Caki2 (cell line): Measurements from ENCODE around the gene MAP3K20. TPM values are rescaled to one million over a fixed set of nuclear protein-coding genes. Genes with fewer than 3 reads are reported as not detected.
"Not testable (repeated sequence)": the region's sequence is repeated elsewhere in the genome, so short reads cannot be mapped to it uniquely, and the experiment has no call there.

ENCODE experiments used
- DNase-seq: peaks from one replicate; pipeline ENCODE4 v3.0.0-alpha.2; 2015; ENCODE audit warnings: low read depth
- in situ Hi-C: cut with HindIII; loops from 2 replicates; pipeline ENCODE4 v1.10.0; 2016; ENCODE audit warnings: low sequenced_read_pairs, low pct_unique_long_range_greater_than_20kb, mixed read lengths
- total RNA-seq: library from RNA; depleted of rRNA; stranded (reverse); fragments of >200 nt; shearing (Covaris generic); gene quantifications from 2 replicates; pipeline ENCODE4 v1.2.3, GENCODE V29; 2014; ENCODE audit warnings: low replicate concordance

Gene MAP3K20
- total RNA-seq, 1 experiment from 2014 or later, result 22.2 TPM

DNA sequence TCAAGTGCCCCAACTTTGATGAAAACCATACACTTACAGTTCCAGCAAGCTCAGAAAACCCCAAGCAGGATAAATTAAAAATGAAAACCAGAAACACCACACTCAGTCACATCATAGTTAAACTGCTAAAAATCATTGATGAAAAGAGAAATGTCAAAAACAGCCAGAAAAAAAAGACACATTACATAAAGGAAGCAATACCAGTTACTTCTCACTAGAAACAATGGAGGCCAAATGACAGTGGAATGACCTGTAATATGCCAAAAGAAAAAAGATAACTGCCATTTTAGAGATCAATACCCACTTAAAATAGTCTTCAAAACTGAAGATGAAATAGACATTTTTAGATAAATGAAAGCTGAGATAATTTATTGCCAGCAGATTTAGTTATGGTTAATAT lies 66.0 kb downstream of the MAP3K20 start:
- in situ Hi-C loops, result no loop called here
- no peak for DNase-seq

DNA sequence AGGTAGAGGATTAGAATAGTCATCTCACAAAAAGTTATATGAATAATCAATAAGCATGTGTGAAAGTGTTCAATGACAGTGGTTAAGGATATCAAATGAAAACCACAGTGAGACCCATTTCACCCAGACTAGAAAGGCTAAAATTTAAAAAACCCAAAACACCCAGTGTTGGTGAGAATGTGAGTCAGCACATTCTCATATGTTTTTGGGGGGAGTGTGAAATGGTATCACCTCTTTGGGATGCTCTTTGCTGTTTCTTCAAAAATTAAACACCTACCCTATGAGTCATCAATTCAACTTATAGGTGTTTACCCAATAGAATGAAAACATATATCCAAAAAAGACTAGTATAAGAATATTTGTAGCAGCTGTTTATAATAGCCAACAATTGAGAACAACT lies 69.8 kb downstream of the MAP3K20 start:
- in situ Hi-C loops, result no loop called here
- DNase-seq, result no peak

DNA sequence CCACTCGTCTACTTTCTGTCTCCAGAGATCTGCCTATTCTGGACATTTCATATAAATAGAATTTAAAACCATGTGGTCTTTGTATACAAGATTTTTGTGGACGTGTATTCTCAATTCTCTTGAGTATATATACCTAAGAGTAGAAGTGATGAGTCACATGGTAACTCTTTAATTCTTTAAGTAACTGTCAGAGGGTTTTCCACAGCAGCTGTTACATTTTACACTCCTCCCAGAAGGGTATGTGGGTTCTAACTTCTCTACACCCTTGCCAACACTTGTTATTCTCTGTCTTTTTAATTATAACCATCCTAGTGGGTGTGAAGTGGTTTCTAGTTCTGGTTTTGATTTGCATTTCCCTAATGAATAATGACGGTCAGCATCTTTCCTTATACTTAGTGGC lies 70.9 kb downstream of the MAP3K20 start:
- in situ Hi-C loops, result no loop called here
- no peak for DNase-seq

DNA sequence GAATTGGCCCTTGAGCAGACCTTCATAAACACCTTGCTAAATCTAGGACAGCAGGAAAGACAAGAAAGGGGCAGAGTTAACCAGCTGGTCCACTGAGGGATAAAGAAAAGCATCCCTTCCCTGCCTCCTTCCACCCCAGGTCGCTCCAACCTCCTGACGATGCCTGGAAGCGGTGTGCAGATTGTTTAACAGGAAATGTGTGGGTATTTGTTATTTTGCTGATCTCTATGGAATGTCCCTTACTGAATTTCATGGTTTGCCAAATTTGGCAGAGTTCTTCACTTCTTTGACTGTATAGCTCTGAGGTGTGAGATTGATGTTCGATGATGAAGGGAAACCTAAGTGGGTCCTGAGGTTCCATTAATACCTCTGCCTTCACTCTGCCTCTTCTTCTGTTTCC lies 72.9 kb downstream of the MAP3K20 start:
- DNase-seq, result no peak
- in situ Hi-C loops, result no loop called here

DNA sequence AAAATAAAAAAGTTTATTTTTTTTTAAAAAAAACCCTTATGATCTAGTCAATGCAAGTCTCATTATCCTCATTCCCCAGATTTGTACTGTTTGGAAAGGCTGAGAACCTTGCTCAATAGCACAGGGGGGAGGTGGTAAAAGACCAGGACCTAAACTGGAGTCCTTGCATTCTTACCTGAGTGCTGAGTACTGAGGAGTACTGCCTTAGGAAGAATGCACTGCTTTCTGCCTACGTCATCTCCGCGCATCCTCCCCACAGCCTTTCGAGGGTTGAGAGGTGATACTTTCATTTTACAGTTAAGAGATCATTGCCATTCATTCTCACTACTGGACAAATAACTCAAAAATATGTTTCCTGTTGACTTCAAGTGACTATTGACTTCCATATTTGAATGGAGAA lies 73.8 kb downstream of the MAP3K20 start:
- in situ Hi-C loops, result no loop called here

DNA sequence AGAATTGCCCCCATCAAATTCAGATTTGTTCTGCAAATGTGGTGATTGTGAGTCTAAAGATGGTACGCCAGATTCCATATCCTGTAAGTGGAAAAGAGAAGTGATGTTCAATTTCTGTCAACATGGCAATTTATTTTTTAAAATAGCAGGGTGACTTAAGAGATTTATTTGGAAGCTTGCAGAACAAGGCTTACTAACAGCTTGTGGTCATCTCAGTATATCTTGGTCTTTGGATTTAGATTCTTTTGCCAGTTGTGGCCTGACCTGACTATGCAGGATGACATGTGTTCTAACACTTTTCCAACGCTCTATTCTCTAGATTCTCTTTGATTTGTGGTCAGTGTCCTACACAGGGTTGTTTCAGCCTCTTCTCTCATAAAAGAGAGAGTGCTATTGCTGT lies 74.4 kb downstream of the MAP3K20 start:
- in situ Hi-C loops, result no loop called here
- DNase-seq, result no peak

More for the DNA sequence above, 73.8 kb downstream of the MAP3K20 start:
- DNase-seq, result no peak

DNA sequence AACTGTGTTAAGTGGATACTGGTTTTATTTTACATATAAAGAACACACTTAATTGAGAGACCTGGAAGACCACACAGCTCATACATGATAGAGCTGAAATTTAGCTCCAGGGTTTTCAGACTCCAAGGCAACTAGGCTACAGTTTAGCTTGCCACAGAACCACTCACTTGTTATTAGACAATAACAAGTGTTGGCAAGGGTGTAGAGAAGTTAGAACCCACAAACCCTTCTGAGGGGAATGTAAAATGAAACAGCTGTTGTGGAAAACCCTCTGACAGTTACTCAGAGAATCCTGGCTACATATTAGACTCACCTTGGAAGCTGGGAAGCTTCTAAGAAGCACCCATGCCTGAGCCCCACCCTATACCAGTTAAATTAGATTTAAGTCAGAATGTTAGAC lies 75.3 kb downstream of the MAP3K20 start:
- no peak for DNase-seq
- in situ Hi-C loops, result no loop called here

DNA sequence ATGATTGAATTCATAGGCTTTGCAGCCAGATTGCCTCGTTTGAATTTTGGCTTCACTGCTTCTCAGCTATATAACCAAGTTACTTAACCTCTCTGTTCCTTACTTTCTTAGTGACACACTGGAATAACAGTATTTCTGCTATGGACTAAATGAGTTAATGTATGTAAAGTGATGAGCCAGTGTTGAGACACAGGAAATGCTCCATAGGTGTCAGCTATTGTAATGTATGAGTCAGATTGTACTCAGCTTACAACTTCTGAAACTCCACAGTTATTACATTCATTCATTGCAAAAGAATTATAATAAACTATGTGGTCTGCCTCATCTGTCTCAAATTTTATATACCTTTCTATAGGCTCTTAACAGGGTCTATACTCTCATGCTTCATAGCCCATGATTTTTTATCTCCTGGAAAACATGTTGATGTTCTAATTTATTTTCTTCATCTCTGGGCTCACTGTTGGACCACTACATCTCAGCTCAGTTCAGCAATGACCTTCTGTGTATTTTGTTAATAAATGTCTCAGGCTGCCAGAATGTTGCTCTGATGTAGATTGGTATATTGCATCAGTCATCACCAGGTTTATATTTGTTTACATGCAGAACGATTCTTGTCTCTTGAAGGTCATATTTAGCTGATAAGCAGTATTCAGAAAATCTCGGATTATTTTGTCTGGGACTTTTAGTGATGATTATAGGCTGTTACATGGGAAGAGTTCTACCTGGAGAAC lies 76.2 kb downstream of the MAP3K20 start:
- in situ Hi-C loops, result no loop called here
- DNase-seq, result no peak

DNA sequence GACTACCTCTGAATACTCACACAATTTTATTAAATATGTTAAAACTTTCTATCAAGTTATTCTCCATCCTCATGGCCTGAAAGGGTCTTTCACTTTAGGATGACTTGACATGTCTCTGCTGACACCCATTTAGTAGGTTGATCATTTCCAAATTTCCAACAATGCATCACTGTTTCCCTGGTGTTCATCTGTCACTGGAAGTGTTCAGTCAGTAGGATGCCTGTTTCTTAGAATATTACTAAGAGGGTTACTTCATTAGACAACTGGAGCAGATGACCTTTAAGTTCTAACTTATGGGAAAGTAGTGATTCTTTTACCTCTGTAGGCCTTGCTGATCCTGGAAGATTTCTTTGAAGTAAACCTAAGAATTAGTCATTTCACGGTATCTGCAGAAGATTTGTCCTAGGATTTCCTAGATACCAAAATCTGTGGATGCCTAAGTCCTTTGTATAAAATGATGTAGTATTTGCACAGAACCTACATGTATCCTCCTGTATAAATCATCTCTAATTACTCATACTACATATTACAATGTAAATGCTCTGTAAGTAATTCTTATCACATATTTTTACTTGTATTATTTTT lies 77.7 kb downstream of the MAP3K20 start:
- in situ Hi-C loops, result no loop called here

DNA sequence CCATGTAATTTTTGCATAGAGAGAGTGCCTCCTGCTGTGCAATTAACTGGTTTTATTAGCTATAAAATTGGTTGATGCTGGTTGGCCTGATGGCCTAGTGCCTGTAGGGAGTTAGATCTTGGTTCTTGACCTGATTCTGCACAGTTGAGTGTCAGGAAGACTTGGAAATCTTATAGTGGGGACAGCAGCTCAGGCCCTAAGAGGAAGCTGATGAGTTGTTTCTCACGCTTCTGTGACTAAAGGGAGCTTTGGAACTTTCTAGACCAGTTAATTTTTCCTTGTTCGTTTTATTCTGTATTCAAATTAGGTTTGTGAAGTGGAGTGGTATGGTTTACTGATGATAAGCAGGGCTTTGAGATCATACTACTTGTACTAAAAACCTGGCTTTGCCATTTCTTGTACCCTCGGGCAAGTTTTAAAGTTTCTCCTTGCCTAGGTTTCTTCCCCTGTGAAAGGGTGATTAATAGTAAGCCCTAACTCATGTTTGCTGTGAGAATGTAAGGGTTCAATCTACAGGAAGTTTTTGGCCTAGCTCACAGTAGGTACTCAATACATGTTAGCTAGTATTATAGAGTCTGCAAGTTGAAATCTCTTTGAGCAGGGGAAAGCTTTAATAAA lies 82.1 kb downstream of the MAP3K20 start:
- no peak for DNase-seq
- in situ Hi-C loops, result no loop called here

More for the DNA sequence above, 77.7 kb downstream of the MAP3K20 start:
- DNase-seq, result no peak

DNA sequence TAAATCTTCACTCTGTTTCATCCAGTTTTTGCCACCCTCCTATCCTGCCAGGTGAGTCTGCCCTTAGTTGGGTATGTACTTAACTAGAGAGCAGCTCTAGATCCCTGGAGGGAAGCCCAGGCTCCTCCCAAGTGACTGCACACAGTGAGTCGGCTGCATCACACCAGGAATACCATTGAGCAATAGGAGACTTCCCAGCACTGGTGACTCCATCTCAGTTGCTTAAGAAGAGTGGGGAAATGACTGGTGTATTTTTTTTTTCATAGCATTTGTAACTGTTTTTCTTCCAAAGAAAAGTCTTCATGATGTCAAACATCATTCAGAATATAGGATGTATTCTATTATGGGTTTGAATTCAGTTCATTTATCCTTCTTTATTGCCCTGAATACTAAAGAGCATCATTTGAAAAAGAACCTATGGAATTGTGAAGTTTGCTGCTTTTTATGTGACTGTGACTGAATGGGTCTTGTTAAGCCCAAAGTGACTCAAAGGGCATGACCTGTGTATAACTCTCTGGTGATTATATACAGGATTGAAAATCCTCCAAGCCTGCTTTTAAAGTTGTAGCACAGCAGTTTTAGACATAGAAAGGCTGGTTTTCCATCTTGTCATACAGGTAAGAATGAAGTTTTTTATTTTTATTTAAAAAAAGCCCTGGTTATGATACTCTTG lies 84.3 kb downstream of the MAP3K20 start:
- in situ Hi-C loops, result no loop called here
- DNase-seq, result peak; percentile 71

DNA sequence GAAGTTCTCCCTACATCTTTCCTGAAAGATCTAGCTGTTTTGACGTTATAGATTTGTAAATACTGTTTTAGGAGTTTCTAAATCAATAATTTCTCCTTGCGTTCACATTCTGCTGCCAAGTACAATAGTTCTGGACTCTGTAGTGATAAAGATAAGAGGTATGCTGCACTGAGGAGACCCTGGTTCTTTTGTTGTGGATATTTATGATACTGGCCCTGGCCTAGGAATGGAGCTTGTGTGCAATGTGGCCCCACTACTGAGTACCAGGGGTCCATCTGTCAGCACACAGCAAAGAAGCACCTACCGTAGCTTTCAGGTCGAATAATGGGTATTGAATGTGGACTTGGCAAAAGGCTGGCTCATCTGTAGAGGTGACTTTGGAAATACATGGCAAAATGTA lies 85.0 kb downstream of the MAP3K20 start:
- in situ Hi-C loops, result no loop called here

DNA sequence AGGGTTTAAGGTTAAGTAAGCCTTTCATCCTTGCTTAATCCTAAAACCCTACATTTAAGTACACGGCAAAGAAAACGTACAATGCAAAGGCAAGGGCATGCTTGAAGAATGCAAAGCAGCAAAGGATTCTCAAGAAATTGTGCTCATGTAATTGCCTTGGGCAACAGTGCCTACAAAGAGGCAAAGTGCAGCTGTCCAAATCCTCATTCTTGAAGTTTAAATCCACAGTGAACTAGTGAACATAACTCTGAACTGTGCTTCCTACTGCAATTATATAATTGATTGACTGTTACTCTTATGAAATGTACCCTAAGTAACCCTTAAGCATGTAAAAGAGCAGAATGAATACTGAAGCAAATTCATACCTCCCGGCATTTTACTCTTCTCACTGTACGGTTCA lies 85.4 kb downstream of the MAP3K20 start:
- no peak for DNase-seq
- in situ Hi-C loops, result no loop called here

More for the DNA sequence above, 85.0 kb downstream of the MAP3K20 start:
- no peak for DNase-seq

DNA sequence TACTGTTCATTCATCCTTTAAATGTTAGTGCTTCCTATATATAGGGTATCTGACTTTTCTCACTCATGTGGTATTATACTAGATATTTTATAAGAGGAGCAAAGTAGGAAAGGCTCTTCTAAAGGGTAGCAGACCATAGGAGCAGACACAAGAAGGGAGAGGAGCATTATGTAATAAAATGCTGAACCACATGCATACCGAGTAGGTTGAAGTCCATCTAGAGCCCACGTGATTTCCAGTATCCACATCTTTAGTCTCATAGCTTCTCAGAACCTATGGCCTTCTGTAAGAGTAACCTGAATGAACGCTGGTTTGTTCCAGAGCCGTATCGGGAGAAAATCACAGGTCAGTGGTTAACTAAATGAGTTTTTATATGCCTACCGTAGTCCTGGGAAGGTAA lies 85.9 kb downstream of the MAP3K20 start:
- in situ Hi-C loops, result no loop called here
- no peak for DNase-seq

DNA sequence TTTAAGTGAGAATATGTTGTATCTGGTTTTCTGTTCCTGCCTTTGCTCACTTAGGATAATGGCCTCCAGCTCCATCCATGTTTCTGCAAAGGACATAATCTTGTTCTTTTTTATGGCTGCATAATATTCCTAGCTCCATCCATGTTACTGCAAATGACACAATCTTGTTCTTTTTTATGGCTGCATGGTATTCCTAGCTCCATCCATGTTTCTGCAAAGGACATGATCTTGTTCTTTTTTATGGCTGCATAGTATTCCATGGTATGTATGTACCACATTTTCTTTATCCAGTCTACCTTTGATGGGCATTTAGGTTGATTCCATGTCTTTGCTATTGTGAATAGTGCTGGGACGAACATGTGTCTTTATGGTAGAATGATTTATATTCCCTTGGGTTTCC lies 87.7 kb downstream of the MAP3K20 start:
- in situ Hi-C loops, DNase-seq: not testable (repeated sequence)

DNA sequence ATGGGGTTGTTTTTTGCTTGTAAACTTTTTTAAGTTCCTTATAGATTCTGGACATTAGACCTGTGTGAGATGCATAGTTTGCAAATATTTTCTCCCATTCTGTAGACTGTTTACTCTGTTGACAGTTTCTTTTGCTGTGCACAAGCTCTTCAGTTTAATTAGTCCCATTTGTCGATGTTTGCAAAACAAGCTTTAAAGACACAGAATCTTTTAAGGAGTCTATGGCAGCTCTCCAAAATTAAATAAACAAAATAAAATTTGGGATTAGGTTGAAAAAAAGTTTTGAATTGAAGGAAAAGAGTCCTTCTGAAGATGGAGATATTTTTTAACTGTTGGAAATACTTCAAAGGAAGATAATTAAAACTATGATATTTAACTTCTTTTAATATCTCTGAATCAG lies 88.8 kb downstream of the MAP3K20 start:
- in situ Hi-C loops, result no loop called here
- no peak for DNase-seq

DNA sequence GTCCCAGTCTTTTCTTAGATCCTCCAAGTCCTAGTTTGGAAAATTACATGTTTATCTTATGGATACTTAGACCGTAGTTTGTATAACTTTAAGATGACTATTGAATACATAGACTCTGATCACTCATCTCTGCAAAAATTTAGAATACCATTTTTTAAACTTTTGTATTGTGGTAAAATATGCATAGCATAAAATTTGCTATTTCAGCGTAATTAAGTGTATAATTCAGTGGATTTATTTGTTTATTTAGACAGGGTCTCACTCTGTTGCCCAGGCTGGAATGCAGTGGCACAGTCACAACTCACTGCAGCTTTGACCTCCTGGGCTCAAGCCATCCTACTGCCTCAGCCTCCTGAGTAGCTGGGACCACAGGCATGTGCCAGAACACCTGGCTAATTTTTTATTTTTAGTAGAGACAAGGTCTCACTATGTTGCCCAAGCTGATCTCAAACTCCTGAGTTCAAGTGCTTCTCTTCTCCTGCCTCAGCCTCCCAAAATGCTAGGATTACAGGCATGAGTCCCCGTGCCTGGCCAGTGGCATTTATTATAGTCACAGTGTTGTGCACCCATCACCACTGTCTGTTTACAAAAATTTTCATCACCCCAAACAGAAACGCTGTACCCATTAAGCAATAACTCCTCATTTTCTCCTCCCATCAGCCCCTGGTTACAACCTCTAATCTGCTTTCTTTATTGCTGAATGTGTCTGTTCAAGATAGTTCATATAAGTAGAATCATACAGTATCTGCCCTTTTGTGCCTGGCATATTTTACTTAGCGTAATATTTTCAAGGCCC lies 90.0 kb downstream of the MAP3K20 start:
- in situ Hi-C loops, result no loop called here
- DNase-seq, result no peak

DNA sequence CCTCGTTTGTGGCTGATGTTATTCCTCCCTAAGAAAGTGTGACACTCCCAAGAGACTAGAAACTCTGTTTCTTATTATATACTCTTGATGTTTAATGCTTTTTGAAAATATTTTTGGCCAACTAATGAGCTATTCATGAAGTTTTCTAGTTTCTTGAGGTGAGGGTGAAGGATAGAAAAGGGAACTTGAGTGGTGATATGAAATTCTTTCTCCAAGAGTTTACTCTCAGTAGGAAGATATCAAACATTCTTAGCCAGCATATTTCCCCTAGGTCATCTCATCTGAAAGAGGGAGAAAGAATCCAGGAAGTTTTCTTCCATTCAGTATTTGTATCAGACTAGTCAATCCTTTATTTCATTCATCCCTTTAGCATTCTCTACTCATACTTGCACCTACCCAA lies 95.7 kb downstream of the MAP3K20 start:
- no peak for DNase-seq
- in situ Hi-C loops, result no loop called here
